GM12872 (cell line): ENCODE data around the gene MTRR.

Experiments
- CTCF ChIP-seq: IDR thresholded peaks from 3 replicates; pipeline ENCODE4 v1.5.1; 2011; ENCODE audit warnings: low read depth, mild to moderate bottlenecking, low read length, moderate library complexity; ENCODE audit not compliant: insufficient read depth

MTRR gene

GRCh38 chr5:7834982-7835381 lies 34.0 kb upstream of the MTRR start:
- TF ChIP-seq CTCF: no peak

DNA sequence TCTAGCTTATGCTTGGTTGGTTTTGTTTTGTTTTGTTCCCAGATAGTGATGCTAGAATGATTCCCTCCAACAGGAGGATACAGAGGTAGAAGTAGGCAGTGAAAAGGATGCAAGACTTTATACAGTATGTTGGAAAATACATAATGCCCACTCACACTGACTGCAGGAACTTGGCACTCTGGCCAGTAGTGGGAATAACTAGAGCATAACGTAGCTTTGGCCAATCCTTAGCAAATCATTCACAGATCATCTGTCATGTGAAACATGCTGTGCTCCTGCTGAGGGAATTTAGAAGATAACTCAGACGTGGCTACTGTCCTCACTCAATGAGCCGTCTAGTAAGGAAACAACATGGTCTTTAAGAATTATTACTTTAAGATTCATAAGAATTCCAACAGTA lies 31.5 kb upstream of the MTRR start:
- TF ChIP-seq CTCF: no peak

- TF ChIP-seq CTCF: no peak
Observed at GRCh38 chr5:7842531-7842930, 26.4 kb upstream of the MTRR start.

DNA sequence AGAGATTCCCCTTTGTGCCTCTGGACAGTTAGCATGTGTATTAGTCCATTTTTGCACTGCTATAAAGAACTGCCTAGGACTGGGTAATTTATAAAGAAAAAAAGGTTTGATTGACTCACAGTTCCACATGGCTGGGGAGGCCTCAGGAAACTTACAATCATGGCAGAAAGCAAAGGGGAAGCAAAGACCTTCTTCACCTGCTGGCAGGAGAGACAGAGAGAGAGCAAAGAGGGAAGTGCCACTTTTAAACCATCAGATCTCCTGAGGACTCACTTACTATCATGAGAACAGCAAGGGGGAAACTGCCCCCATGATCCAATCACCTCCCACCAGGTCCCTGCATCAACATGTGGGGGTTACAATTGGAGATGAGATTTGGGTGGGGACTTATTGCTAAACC lies 24.0 kb upstream of the MTRR start:
- TF ChIP-seq CTCF: no peak

DNA sequence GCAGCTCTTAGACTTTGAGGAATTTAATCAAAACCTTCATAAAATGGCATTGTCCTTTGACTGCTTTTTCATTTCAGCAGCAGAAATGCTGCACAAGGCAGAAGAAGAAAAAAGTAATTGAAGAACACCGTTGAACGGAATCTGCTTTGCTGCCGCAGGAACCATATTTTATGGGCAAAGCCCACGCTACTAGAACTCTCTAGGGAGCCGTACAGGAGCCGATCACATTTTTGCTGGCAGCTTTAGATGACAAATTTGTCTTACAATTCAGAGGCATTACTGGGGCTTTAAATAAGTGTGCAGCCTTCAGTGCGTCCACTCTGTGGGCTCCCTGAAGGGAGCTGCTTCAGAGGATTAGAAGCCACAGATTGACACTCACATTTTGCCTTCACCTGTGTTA lies 23.4 kb upstream of the MTRR start:
- TF ChIP-seq CTCF: no peak

DNA sequence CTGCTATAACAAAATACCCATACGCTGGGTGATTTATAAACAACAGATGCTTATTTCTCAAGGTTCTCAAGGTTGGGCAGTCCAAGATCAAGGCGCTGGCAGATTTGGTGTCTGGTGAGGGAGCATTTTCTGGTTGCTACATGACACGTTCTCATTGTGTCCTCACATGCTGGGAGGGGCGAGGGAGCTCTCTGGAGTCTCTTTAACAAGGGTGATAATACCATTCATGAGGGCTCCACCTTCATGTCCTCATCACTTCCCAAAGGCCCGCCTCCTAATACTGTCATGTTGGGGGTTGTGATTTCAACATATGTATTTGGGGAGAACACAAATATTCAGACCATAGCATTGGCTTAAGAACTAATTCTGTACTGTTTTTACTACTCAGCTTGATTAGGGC lies 22.6 kb upstream of the MTRR start:
- no peak for TF ChIP-seq CTCF

DNA sequence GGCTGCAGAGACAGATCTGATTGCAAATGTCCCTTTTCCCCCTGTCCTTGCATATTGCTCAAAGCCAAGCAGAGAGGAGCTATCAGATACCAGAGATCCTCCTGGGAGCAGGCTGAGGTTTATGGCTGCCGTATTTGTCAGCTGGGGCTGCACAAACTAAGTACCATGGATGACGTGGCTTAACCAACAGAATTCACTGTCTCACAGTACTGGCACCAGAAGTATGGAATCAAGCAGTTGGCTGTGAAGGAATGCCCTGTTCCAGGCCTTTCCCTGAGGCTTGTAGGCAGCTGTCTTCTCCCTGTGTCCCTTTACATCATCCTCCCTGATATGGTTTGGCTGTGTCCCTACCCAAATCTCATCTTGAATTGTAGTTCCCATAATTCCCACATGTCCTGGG lies 20.7 kb upstream of the MTRR start:
- no peak for TF ChIP-seq CTCF
